ENCODE measurements around the gene EVA1B. TPM values are rescaled to one million over a fixed set of nuclear protein-coding genes. Genes with fewer than 3 reads are reported as not detected.
A peak's percentile ranks its signal among the peaks of the same experiment; 100 is the strongest.

The EVA1B gene
- total RNA-seq, 1 experiment from 2014 or later, result 79.0 TPM

DNA sequence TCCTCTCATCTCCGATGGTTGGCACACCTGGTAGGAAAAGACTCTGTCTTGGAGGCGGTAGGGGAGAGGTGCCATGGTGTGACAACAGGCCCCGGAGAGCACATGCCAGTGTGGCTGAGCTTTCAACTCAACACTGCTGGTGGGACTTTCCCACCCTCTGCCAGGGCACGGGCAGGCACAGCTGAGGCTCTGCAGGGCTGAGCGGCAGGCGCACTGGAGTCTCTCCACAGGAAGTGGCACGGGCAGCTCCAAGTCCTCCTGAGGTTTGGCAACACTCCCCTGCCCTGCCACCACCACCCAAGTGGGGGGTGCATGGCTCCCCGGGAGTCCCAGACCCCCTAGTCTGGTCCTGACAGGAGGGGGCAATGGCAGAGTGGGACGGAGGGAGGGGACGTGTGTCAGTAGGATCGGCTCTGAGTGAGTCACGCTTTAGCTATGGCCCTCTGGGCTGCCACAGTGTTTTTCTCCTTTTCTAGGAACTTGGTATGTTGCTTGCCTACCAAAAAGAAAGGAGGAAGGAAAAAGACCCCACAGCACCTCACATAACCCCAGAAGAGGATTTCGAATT lies 27.3 kb upstream of the EVA1B start:
- intact Hi-C loops (cut with micrococcal nuclease; ENCODE audit: unreplicated experiment) (no loop called here), in situ Hi-C loops (cut with HindIII; ENCODE audit: low pct_unique_long_range_greater_than_20kb, low sequenced_read_pairs) (no loop called here)
- H3K36me3 ChIP-seq (ENCODE audit: control insufficient read depth, insufficient read depth, low read length), result peaks cover 11% of the 10 kb centered on the region
- ATAC-seq (peak; percentile 73), DNase-seq (ENCODE audit: low read depth, low spot score) (no peak)
- TF ChIP-seq TCF7L2 (IDR thresholded peaks at IDR 0.05; ENCODE audit: low read depth, low read length), result no peak
- no peak for TF ChIP-seq SIN3A (IDR thresholded peaks at IDR 0.05; ENCODE audit: borderline replicate concordance, insufficient read depth, low read depth, low read length)
- H3K9me3 ChIP-seq (ENCODE audit: control insufficient read depth, insufficient read depth, low read depth, low read length), result no peaks in the 10 kb centered on the region
- H3K27me3 ChIP-seq (ENCODE audit: control insufficient read depth, insufficient read depth, low read length), result no peaks in the 10 kb centered on the region
- CTCF ChIA-PET, result no interaction called here
- POLR2A ChIA-PET, result no interaction called here
- peaks cover 22% of the 10 kb centered on the region for H3K4me1 ChIP-seq (ENCODE audit: control insufficient read depth, insufficient read depth, low read length)
- H3K4me3 ChIP-seq (ENCODE audit: low read depth in 2 of 2, low read length in 2 of 2), result no peak overlapping the region
- H3K27ac ChIP-seq (ENCODE audit: low read length), result peak overlapping the region; percentile 7; the same call in 1 of the 2 replicates
- BruUV-seq (replicated peaks), result no TSS peak

DNA sequence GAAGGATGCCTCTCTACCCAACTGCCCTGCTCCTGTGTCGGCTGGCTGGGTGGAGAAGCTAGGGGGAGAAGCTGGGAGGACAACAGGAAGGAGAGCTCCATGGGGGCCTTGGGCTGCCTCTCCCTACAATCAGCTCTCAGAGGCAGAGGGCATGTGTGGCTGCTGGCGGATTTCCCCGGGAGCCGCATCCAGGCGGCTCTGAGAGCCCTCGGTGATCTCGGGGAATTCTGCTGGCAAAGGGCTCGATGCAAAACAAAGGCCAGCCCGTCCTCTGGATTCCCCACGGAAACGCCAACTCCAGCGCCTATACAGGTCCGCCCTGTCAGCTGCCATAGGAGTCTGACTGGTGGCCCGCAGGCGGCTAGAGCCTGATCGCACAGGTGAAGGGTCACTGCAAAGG lies 26.4 kb upstream of the EVA1B start:
- in situ Hi-C loops (cut with HindIII; ENCODE audit: low pct_unique_long_range_greater_than_20kb, low sequenced_read_pairs), result no loop called here

More for the DNA sequence above, 26.4 kb upstream of the EVA1B start:
- Histone ChIP-seq H3K4me3 (ENCODE audit: low read depth in 2 of 2, low read length in 2 of 2) (no peak overlapping the region), H3K4me1 (ENCODE audit: control insufficient read depth, insufficient read depth, low read length) (peaks cover 22% of the 10 kb centered on the region), H3K27ac (ENCODE audit: low read length) (no peak overlapping the region), H3K27me3 (ENCODE audit: control insufficient read depth, insufficient read depth, low read length) (no peaks in the 10 kb centered on the region), H3K9me3 (ENCODE audit: control insufficient read depth, insufficient read depth, low read depth, low read length) (no peaks in the 10 kb centered on the region), H3K36me3 (ENCODE audit: control insufficient read depth, insufficient read depth, low read length) (peaks cover 11% of the 10 kb centered on the region)
- intact Hi-C loops (cut with micrococcal nuclease; ENCODE audit: unreplicated experiment), result no loop called here
- no TSS peak for BruUV-seq (replicated peaks)
- TF ChIP-seq SIN3A (IDR thresholded peaks at IDR 0.05; ENCODE audit: borderline replicate concordance, insufficient read depth, low read depth, low read length) (no peak), TCF7L2 (IDR thresholded peaks at IDR 0.05; ENCODE audit: low read depth, low read length) (no peak), POLR2AphosphoS5 (IDR thresholded peaks at IDR 0.05; ENCODE audit: low read depth, low read length) (no peak)
- TF ChIP-seq, protein P1, sequence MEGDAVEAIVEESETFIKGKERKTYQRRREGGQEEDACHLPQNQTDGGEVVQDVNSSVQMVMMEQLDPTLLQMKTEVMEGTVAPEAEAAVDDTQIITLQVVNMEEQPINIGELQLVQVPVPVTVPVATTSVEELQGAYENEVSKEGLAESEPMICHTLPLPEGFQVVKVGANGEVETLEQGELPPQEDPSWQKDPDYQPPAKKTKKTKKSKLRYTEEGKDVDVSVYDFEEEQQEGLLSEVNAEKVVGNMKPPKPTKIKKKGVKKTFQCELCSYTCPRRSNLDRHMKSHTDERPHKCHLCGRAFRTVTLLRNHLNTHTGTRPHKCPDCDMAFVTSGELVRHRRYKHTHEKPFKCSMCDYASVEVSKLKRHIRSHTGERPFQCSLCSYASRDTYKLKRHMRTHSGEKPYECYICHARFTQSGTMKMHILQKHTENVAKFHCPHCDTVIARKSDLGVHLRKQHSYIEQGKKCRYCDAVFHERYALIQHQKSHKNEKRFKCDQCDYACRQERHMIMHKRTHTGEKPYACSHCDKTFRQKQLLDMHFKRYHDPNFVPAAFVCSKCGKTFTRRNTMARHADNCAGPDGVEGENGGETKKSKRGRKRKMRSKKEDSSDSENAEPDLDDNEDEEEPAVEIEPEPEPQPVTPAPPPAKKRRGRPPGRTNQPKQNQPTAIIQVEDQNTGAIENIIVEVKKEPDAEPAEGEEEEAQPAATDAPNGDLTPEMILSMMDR (IDR thresholded peaks at IDR 0.05), result no peak
- TF ChIP-seq, protein P2, sequence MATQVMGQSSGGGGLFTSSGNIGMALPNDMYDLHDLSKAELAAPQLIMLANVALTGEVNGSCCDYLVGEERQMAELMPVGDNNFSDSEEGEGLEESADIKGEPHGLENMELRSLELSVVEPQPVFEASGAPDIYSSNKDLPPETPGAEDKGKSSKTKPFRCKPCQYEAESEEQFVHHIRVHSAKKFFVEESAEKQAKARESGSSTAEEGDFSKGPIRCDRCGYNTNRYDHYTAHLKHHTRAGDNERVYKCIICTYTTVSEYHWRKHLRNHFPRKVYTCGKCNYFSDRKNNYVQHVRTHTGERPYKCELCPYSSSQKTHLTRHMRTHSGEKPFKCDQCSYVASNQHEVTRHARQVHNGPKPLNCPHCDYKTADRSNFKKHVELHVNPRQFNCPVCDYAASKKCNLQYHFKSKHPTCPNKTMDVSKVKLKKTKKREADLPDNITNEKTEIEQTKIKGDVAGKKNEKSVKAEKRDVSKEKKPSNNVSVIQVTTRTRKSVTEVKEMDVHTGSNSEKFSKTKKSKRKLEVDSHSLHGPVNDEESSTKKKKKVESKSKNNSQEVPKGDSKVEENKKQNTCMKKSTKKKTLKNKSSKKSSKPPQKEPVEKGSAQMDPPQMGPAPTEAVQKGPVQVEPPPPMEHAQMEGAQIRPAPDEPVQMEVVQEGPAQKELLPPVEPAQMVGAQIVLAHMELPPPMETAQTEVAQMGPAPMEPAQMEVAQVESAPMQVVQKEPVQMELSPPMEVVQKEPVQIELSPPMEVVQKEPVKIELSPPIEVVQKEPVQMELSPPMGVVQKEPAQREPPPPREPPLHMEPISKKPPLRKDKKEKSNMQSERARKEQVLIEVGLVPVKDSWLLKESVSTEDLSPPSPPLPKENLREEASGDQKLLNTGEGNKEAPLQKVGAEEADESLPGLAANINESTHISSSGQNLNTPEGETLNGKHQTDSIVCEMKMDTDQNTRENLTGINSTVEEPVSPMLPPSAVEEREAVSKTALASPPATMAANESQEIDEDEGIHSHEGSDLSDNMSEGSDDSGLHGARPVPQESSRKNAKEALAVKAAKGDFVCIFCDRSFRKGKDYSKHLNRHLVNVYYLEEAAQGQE (IDR thresholded peaks at IDR 0.05; ENCODE audit: insufficient read depth in 1 of 2, low read depth in 2 of 2, low read length in 1 of 2), result no peak
- ChIA-PET POLR2A (no interaction called here), CTCF (interaction anchor here (0.7 kb wide), 1 partner anchor 8 kb away, joined by 3 read pairs; no protein-coding TSS in a partner anchor)
- no peak for ATAC-seq
- DNase-seq (ENCODE audit: low read depth, low spot score), result no peak
